K562 (cell line): ENCODE results near the gene LPIN2. TPM values are rescaled to one million over a fixed set of nuclear protein-coding genes. Genes with fewer than 3 reads are reported as not detected.

ENCODE experiments used
- ARNT ChIP-seq, 2 experiments: fragments of 450-650 bp; IDR thresholded peaks; 2 replicates each; pipeline ENCODE4 v1.6.1; 2016; ENCODE audit warnings: mild to moderate bottlenecking in 1 of 2
- ATF7 ChIP-seq: fragments of 450-650 bp; IDR thresholded peaks from 2 replicates; pipeline ENCODE4 v1.7.1; 2014; ENCODE audit warnings: mild to moderate bottlenecking, moderate library complexity
- BRCA1 ChIP-seq, 2 experiments: fragments of 450-650 bp in 1 of 2; sonication (generic) in 1 of 2; formaldehyde crosslinking in 1 of 2; IDR thresholded peaks; 2 replicates each; pipeline versions ENCODE4 v1.5.0 to v1.6.1; 2017 to 2020; ENCODE audit warnings: mild to moderate bottlenecking in 1 of 2, missing genetic modification reagents in 1 of 2
- CREM ChIP-seq: IDR thresholded peaks from 2 replicates; pipeline ENCODE4 v1.6.1; 2014; ENCODE audit warnings: antibody characterized with exemption, low read depth
- GTF2A2 ChIP-seq: IDR thresholded peaks from 2 replicates; pipeline ENCODE4 v1.6.1; 2016; ENCODE audit warnings: mild to moderate bottlenecking, missing genetic modification characterization, missing compliant biosample characterization
- HDAC3 ChIP-seq: fragments of 450-650 bp; IDR thresholded peaks from 2 replicates; pipeline ENCODE4 v1.6.1; 2018; ENCODE audit warnings: borderline replicate concordance, mild to moderate bottlenecking, moderate library complexity; ENCODE audit not compliant: partially characterized antibody
- HNRNPK ChIP-seq: fragments of 200-400 bp; formaldehyde crosslinking; IDR thresholded peaks from one replicate; pipeline ENCODE4 v1.6.1; 2018; ENCODE audit warnings: mild to moderate bottlenecking, low read depth, low read length; ENCODE audit not compliant: poor library complexity, severe bottlenecking
- LEF1 ChIP-seq: fragments of 450-650 bp; IDR thresholded peaks from 2 replicates; pipeline ENCODE4 v1.6.1; 2016; ENCODE audit warnings: mild to moderate bottlenecking
- MXI1 ChIP-seq: IDR thresholded peaks from 2 replicates; pipeline ENCODE4 v1.6.1; 2011; ENCODE audit warnings: low read depth, mild to moderate bottlenecking, improper control_type of control experiment, low read length
- NCOA2 ChIP-seq, 2 experiments: fragments of 450-650 bp; IDR thresholded peaks; 2 replicates each; pipeline ENCODE4 v1.6.1; 2018; ENCODE audit warnings: mild to moderate bottlenecking in 2 of 2, moderate library complexity in 1 of 2; ENCODE audit not compliant: partially characterized antibody in 2 of 2
- NFE2 ChIP-seq: IDR thresholded peaks from 2 replicates; pipeline ENCODE4 v1.6.1; 2014; ENCODE audit warnings: antibody characterized with exemption, low read depth
- NFIC ChIP-seq: fragments of 450-650 bp; IDR thresholded peaks from 2 replicates; pipeline ENCODE4 v1.6.1; 2017; ENCODE audit warnings: mild to moderate bottlenecking, inconsistent platforms
- PTBP1 ChIP-seq: fragments of 200-400 bp; formaldehyde crosslinking; IDR thresholded peaks from 2 replicates; pipeline ENCODE4 v1.6.1; 2017; ENCODE audit warnings: low read depth, low read length
- RCOR1 ChIP-seq, 2 experiments: IDR thresholded peaks; 2 replicates each; pipeline ENCODE4 v1.6.1; 2012; ENCODE audit warnings: low read depth in 2 of 2, low read length in 2 of 2, borderline replicate concordance in 1 of 2, improper control_type of control experiment in 1 of 2
- SMAD2 ChIP-seq: fragments of 150-350 bp; IDR thresholded peaks from 2 replicates; pipeline ENCODE4 v1.6.1; 2014; ENCODE audit warnings: low read depth, mild to moderate bottlenecking, low read length
- SMARCE1 ChIP-seq: fragments of 450-650 bp; IDR thresholded peaks from 2 replicates; pipeline ENCODE4 v1.7.1; 2016; ENCODE audit warnings: mild to moderate bottlenecking
- TCF7L2 ChIP-seq: fragments of 150-350 bp; IDR thresholded peaks from 2 replicates; pipeline ENCODE4 v1.6.1; 2016; ENCODE audit warnings: low read depth, mild to moderate bottlenecking, low read length, moderate library complexity
- TFAM ChIP-seq: fragments of 250-450 bp; sonication (Bioruptor Pico); conservative IDR thresholded peaks from 2 replicates; pipeline ENCODE4 v1.5.0; 2021; ENCODE audit warnings: mild to moderate bottlenecking, moderate library complexity
- TSC22D4 ChIP-seq: fragments of 450-650 bp; IDR thresholded peaks from 2 replicates; pipeline ENCODE4 v1.6.1; 2016; ENCODE audit warnings: missing genetic modification characterization, missing biosample characterization, control low read depth
- VEZF1 ChIP-seq: fragments of 200-800 bp; sonication (Bioruptor generic); IDR thresholded peaks from 2 replicates; pipeline ENCODE4 v1.6.1; 2017; ENCODE audit warnings: missing genetic modification characterization, missing compliant biosample characterization
- ZBTB17 ChIP-seq: fragments of 450-650 bp; formaldehyde crosslinking; IDR thresholded peaks from 2 replicates; pipeline ENCODE4 v1.4.0; 2020; ENCODE audit warnings: mild to moderate bottlenecking
- ZBTB8A ChIP-seq: fragments of 450-650 bp; IDR thresholded peaks from 2 replicates; pipeline ENCODE4 v1.6.1; 2018; ENCODE audit warnings: mild to moderate bottlenecking, moderate library complexity; ENCODE audit not compliant: partially characterized antibody
- ZFP36 ChIP-seq: fragments of 150-350 bp; IDR thresholded peaks from 2 replicates; pipeline ENCODE4 v1.6.1; 2018; ENCODE audit warnings: low read length, low read depth; ENCODE audit not compliant: partially characterized antibody
- ZNF512 ChIP-seq: IDR thresholded peaks from 2 replicates; pipeline ENCODE4 v1.6.1; 2016; ENCODE audit warnings: missing genetic modification characterization, missing compliant biosample characterization
- ZNF518B ChIP-seq: fragments of 250-450 bp; sonication (Bioruptor Pico); IDR thresholded peaks from 2 replicates; pipeline ENCODE4 v1.5.0; 2021; ENCODE audit warnings: mild to moderate bottlenecking, moderate library complexity
- polyA plus RNA-seq, 8 experiments: library from polyadenylated mRNA; depleted of rRNA in 4 of 8; stranded (reverse) in 5 of 8; unstranded in 3 of 8; fragments of >200 nt; fragmentation: Nextera tagmentation in 2 of 8; fragmentation: Illumina TruSeq in 1 of 8; extraction: Ambion mirVana in 2 of 8; extraction: Trizol in 1 of 8; gene quantifications; 2 replicates each; pipeline versions ENCODE4 v1.2.1 to v1.2.3, GENCODE V29; 2011 to 2014; ENCODE audit warnings: inconsistent platforms in 1 of 8, missing spikeins in 1 of 8
- total RNA-seq, 7 experiments: library from RNA; depleted of rRNA in 6 of 7; stranded (reverse); fragments of >200 nt in 6 of 7; fragmentation: Illumina TruSeq in 2 of 7; extraction: Trizol in 2 of 7; gene quantifications; 2 replicates each; pipeline versions ENCODE4 v1.2.1 to v1.2.3, GENCODE V29; 2011 to 2021; ENCODE audit warnings: low replicate concordance in 1 of 7

The LPIN2 gene
- total and polyA plus RNA-seq, 9 of the 15 experiments (the other 6 are each of a cell fraction or from before 2014, with no cell fraction given) = 5.2 to 34.8 (median 24.6) TPM

- TF ChIP-seq ZNF512 (tag) (no peak), ATF7 (peak; percentile 50; the same call in 1 of the 2 replicates), HNRNPK (no peak), HDAC3 (peak; percentile 64), NCOA2 (IDR thresholded peaks at IDR 0.05; ENCODE audit: partially characterized antibody in 2 of 2) (no peak), BRCA1 (IDR thresholded peaks at IDR 0.05) (no peak), BRCA1 (CRISPR knock-in tag; IDR thresholded peaks at IDR 0.05) (no peak), LEF1 (peak; percentile 81), ZNF518B (CRISPR knock-in tag) (no peak), ARNT (IDR thresholded peaks at IDR 0.05) (peak in 1 of 2 experiments; percentile 75; a peak in 1 of 4 replicates), MXI1 (no peak), CREM (peak; percentile 40; the same call in 1 of the 2 replicates), SMARCE1 (peak; percentile 38; the same call in 1 of the 2 replicates), TSC22D4 (no peak), SMAD2 (no peak), ZBTB8A (no peak), VEZF1 (CRISPR knock-in tag) (peak; percentile 7; the same call in 1 of the 2 replicates), NFIC (0 out of 2 replicates have a peak, but pooled peaks have one; percentile 10), TCF7L2 (no peak), GTF2A2 (tag) (no peak), NFE2 (peak; percentile 90), TFAM (CRISPR knock-in tag) (no peak), ZBTB17 (CRISPR knock-in tag) (no peak), ZFP36 (peak; percentile 51), RCOR1 (IDR thresholded peaks at IDR 0.05; ENCODE audit: borderline replicate concordance in 1 of 2, low read depth in 2 of 2, low read length in 2 of 2) (no peak), PTBP1 (no peak)
Measured at GRCh38 chr18:3037423-3037915, 24.5 kb upstream of the LPIN2 start (continued).
